ENCODE measurements around the gene ARRDC4. TPM values are rescaled to one million over a fixed set of nuclear protein-coding genes. Genes with fewer than 3 reads are reported as not detected.

Gene ARRDC4
- polyA plus RNA-seq, 1 donor from 2014 or later: 39.7 TPM

- Histone ChIP-seq H3K36me3 (ENCODE audit: insufficient read depth, low read length) (peaks cover 11% of the 10 kb centered on the region), H4K20me1 (ENCODE audit: insufficient read depth) (no peaks in the 10 kb centered on the region), H3K9me2 (ENCODE audit: insufficient read depth, low read length) (no peaks in the 10 kb centered on the region), H3K4me2 (ENCODE audit: low read length) (no peak overlapping the region), H3F3A (ENCODE audit: insufficient read depth, low read length, poor library complexity, severe bottlenecking) (no peaks in the 10 kb centered on the region), H3K27me3 (ENCODE audit: insufficient read depth, low read depth, low read length) (no peaks in the 10 kb centered on the region), H3K9me3 (ENCODE audit: low read length) (no peaks in the 10 kb centered on the region), H2AFZ (ENCODE audit: low read depth, low read length) (no peak overlapping the region), H3K4me3 (ENCODE audit: low read length) (no peak overlapping the region), H3K79me2 (replicated peaks; ENCODE audit: insufficient read depth, low read length) (peaks cover 1% of the 10 kb centered on the region), H3K27ac (ENCODE audit: low read length) (no peak overlapping the region), H3K9ac (ENCODE audit: low read length) (no peak overlapping the region)
- TF ChIP-seq EZH2 (IDR thresholded peaks at IDR 0.05; ENCODE audit: borderline replicate concordance, insufficient read depth, low read length, poor library complexity, severe bottlenecking) (no peak), MXI1 (conservative IDR thresholded peaks at IDR 0.05; ENCODE audit: poor library complexity, severe bottlenecking) (no peak), SMC3 (conservative IDR thresholded peaks at IDR 0.05; ENCODE audit: poor library complexity) (no peak), EP300 (conservative IDR thresholded peaks at IDR 0.05; ENCODE audit: poor library complexity, severe bottlenecking) (no peak), TAF1 (IDR thresholded peaks at IDR 0.05; ENCODE audit: low read depth) (no peak), RAD21 (conservative IDR thresholded peaks at IDR 0.05) (no peak), CTCF (IDR thresholded peaks at IDR 0.05; ENCODE audit: poor library complexity, severe bottlenecking) (no peak), POLR2AphosphoS5 (IDR thresholded peaks at IDR 0.05) (no peak), REST (IDR thresholded peaks at IDR 0.05; ENCODE audit: borderline replicate concordance) (no peak)
Measured at GRCh38 chr15:97968380-97968779, 7.9 kb downstream of the ARRDC4 start.

GRCh38 chr15:97972366-97972765 is 11.9 kb downstream of the ARRDC4 start:
- Histone ChIP-seq H3K4me2 (ENCODE audit: low read length) (no peak overlapping the region), H3K9me3 (ENCODE audit: low read length) (no peaks in the 10 kb centered on the region), H2AFZ (ENCODE audit: low read depth, low read length) (no peak overlapping the region), H3F3A (ENCODE audit: insufficient read depth, low read length, poor library complexity, severe bottlenecking) (no peaks in the 10 kb centered on the region), H3K27ac (ENCODE audit: low read length) (no peak overlapping the region), H3K9ac (ENCODE audit: low read length) (no peak overlapping the region), H3K27me3 (ENCODE audit: insufficient read depth, low read depth, low read length) (no peaks in the 10 kb centered on the region), H3K36me3 (ENCODE audit: insufficient read depth, low read length) (peaks cover 11% of the 10 kb centered on the region), H3K79me2 (replicated peaks; ENCODE audit: insufficient read depth, low read length) (no peaks in the 10 kb centered on the region), H3K9me2 (ENCODE audit: insufficient read depth, low read length) (no peaks in the 10 kb centered on the region), H4K20me1 (ENCODE audit: insufficient read depth) (no peaks in the 10 kb centered on the region), H3K4me3 (ENCODE audit: low read length) (no peak overlapping the region)
- no peak for TF ChIP-seq POLR2AphosphoS5 (IDR thresholded peaks at IDR 0.05)
- TF ChIP-seq EZH2 (IDR thresholded peaks at IDR 0.05; ENCODE audit: borderline replicate concordance, insufficient read depth, low read length, poor library complexity, severe bottlenecking): no peak
- TF ChIP-seq RAD21 (conservative IDR thresholded peaks at IDR 0.05): no peak
- no peak for TF ChIP-seq MXI1 (conservative IDR thresholded peaks at IDR 0.05; ENCODE audit: poor library complexity, severe bottlenecking)
- TF ChIP-seq TAF1 (IDR thresholded peaks at IDR 0.05; ENCODE audit: low read depth): no peak
- TF ChIP-seq CTCF (IDR thresholded peaks at IDR 0.05; ENCODE audit: poor library complexity, severe bottlenecking): no peak
- TF ChIP-seq EP300 (conservative IDR thresholded peaks at IDR 0.05; ENCODE audit: poor library complexity, severe bottlenecking): no peak
